Measurements from ENCODE around the gene TPRG1. TPM values are rescaled to one million over a fixed set of nuclear protein-coding genes. Genes with fewer than 3 reads are reported as not detected.

TPRG1 gene
- total and polyA plus RNA-seq, 8 donors = 0.12 to 4.4 (median 1.2) TPM; not detected in 1

DNA sequence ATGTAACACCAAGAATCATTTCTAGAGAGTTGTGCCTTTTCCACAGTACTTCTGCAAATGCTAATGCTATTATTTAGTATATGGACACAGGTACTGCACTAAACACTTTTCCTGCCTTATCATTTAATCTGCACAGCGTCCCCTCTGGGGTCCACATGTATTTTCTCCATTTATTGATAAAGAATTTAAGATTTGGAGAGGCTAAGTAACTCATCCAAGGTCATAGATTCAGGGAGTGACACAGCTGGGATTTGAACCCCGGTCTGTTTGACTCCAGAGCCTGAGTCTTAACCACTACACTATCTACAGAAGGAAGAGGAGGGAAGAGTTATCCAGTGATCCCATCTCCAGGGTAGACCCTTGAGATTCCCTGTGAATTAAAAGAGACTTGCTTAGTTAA, 24.9 kb upstream of the TPRG1 start:
- no peak overlapping the region for H3K27ac ChIP-seq
- ATAC-seq (no peak), DNase-seq (no peak), FAIRE-seq (no peak)
- intact Hi-C loops (cut with DNase I) = no loop called here
- WGBS, 2 donors = 27 to 36% methylated on average over 2 of the region's 2 CpGs
- no peaks in the 10 kb centered on the region for H3K27me3 ChIP-seq
- no peaks in the 10 kb centered on the region for H3K4me1 ChIP-seq
- H3K36me3 ChIP-seq = no peaks in the 10 kb centered on the region
- no peaks in the 10 kb centered on the region for H3K9me3 ChIP-seq
- no peak overlapping the region for H3K4me3 ChIP-seq
- TF ChIP-seq, protein P1, sequence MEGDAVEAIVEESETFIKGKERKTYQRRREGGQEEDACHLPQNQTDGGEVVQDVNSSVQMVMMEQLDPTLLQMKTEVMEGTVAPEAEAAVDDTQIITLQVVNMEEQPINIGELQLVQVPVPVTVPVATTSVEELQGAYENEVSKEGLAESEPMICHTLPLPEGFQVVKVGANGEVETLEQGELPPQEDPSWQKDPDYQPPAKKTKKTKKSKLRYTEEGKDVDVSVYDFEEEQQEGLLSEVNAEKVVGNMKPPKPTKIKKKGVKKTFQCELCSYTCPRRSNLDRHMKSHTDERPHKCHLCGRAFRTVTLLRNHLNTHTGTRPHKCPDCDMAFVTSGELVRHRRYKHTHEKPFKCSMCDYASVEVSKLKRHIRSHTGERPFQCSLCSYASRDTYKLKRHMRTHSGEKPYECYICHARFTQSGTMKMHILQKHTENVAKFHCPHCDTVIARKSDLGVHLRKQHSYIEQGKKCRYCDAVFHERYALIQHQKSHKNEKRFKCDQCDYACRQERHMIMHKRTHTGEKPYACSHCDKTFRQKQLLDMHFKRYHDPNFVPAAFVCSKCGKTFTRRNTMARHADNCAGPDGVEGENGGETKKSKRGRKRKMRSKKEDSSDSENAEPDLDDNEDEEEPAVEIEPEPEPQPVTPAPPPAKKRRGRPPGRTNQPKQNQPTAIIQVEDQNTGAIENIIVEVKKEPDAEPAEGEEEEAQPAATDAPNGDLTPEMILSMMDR (IDR thresholded peaks at IDR 0.05) = no peak

DNA sequence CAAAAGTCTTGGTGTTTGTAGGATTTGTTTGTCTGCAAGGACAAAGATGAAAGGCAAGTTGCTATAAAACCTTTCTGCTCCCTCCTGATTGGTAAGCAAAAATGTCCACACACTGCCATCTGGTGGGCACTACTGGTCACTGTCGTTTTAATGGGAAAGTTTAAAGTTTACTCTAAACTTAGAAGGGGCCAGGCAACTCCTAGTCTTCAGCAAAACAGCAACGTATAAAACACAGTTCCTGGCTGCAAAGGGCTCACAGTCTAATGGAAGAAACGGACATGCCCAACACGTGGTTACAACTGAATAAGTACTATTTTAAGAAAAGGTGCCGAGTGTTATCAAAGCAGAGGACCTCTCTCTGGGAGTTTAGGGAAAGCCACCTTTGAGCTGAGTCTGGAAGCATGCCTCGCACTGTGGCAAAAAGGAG, 23.7 kb upstream of the TPRG1 start:
- no peaks in the 10 kb centered on the region for H3K4me1 ChIP-seq
- TF ChIP-seq, protein P1 (IDR thresholded peaks at IDR 0.05) = peak; percentile 54 to 75 (median 64)
- H3K36me3 ChIP-seq = no peaks in the 10 kb centered on the region
- no peaks in the 10 kb centered on the region for H3K9me3 ChIP-seq
- no peak overlapping the region for H3K27ac ChIP-seq
- no peak overlapping the region for H3K4me3 ChIP-seq
- 22 to 29% methylated on average over 6 of the region's 6 CpGs for WGBS, 2 donors
- no peak for FAIRE-seq
- peak; percentile 70 to 95 (median 90) for ATAC-seq
- intact Hi-C loops (cut with DNase I) = no loop called here
- DNase-seq = peak in 5 of 6 donors; percentile 30 to 67 (median 48)
- no peaks in the 10 kb centered on the region for H3K27me3 ChIP-seq

DNA sequence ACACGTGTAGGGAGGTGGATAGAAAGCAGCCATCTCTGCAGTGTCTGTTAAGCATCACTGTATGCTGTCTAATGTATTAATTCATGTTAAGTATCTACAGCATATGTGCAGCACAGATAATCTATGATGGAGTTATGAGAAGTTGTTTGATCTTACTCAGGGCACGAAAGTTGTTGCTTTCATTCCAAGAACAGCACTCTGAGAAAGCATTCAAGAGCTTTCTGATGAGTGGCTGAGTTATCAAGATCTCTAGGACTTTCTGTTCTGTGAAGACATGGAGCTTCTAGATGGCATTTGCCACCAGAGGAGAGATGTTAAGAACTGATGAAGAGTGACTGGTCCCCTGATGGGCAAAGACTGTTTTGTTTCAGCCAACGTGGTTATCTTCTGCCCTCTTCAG, 22.6 kb upstream of the TPRG1 start:
- ATAC-seq (no peak), DNase-seq (no peak), FAIRE-seq (no peak)
- H3K27me3 ChIP-seq = no peaks in the 10 kb centered on the region
- no peak overlapping the region for H3K27ac ChIP-seq
- TF ChIP-seq, protein P1 (IDR thresholded peaks at IDR 0.05) = no peak
- no peaks in the 10 kb centered on the region for H3K36me3 ChIP-seq
- intact Hi-C loops (cut with DNase I) = no loop called here
- no peaks in the 10 kb centered on the region for H3K4me1 ChIP-seq
- H3K9me3 ChIP-seq = no peaks in the 10 kb centered on the region
- no peak overlapping the region for H3K4me3 ChIP-seq
- WGBS, 2 donors = 47 to 50% methylated on average over 3 of the region's 3 CpGs

DNA sequence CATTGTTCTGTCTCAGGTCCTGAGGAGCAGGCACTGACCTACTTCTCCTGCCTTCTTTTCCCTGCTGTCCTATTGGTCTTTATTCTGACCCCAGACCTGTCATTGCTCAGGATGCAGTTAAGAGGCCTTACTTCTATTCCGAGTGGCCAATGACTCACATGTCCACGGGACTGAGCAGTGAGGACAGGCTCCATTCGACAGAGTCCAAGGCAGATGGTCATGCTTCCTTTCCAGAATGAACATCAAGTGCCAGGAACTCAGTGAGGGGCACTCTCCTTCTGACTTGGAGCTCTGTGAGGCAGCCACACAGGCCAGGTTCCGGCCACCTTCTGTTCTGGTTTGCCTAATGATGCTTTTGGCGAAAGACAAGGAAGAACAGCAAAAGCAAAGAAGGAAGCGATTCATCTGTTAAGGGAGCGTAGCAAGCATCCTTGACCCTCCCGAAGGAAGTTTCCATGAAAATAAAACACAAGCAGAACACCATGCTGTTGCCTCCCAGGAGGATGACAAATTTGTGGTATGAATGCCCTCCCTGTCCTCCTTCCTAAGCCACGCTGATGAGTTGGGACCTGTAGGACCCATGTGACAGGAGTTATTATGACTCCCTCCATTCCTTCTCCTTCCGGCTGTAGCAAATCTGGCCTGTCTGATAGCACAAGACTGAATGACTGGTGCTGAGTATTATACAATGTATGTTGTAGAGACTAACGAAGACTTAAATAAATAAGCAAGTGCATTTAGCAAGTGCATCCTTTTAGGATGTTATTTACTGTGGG, 14.4 kb upstream of the TPRG1 start:
- Histone ChIP-seq H3K9me3 (no peaks in the 10 kb centered on the region), H3K4me3 (no peak overlapping the region), H3K27ac (no peak overlapping the region), H3K36me3 (no peaks in the 10 kb centered on the region), H3K27me3 (no peaks in the 10 kb centered on the region), H3K4me1 (no peaks in the 10 kb centered on the region)
- ATAC-seq = no peak
- FAIRE-seq = no peak
- no peak for DNase-seq
- intact Hi-C loops (cut with DNase I) = no loop called here
- TF ChIP-seq, protein P1 (IDR thresholded peaks at IDR 0.05) = no peak
- 75 to 78% methylated on average over 11 of the region's 11 CpGs for WGBS, 2 donors

DNA sequence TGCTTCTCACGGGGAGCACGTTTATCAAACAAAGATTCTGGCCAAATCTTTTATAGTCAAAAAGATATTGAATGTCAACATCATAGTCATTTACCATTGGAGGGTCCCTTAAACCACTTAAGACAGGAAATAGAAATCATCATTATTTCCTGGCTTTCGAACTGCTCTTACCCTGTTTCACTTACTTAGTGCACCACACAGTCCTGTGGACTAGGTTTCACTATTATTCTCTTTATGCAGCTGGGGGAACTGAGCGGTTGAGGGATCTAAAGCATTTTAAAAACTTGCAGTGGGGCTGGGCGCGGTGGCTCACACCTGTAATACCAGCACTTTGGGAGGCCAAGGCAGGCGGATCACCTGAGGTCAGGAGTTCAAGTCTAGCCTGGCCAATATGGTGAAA, 13.7 kb upstream of the TPRG1 start:
- no peak overlapping the region for H3K27ac ChIP-seq
- H3K36me3 ChIP-seq = no peaks in the 10 kb centered on the region
- ATAC-seq (no peak), FAIRE-seq (no peak), DNase-seq (no peak)
- no peaks in the 10 kb centered on the region for H3K27me3 ChIP-seq
- no peaks in the 10 kb centered on the region for H3K4me1 ChIP-seq
- TF ChIP-seq, protein P1 (IDR thresholded peaks at IDR 0.05) = no peak
- 81 to 86% methylated on average over 7 of the region's 7 CpGs for WGBS, 2 donors
- H3K9me3 ChIP-seq = no peaks in the 10 kb centered on the region
- intact Hi-C loops (cut with DNase I) = no loop called here
- H3K4me3 ChIP-seq = no peak overlapping the region

All from pancreas (tissue), 10 donors.